Endothelial cell of umbilical vein (primary cell): Measurements from ENCODE around the gene KBTBD6. TPM values are rescaled to one million over a fixed set of nuclear protein-coding genes. Genes with fewer than 3 reads are reported as not detected.

Experiments used
- BruUV-seq: library from RNA; stranded (reverse); fragments of 400-500 nt; replicated peaks from 2 replicates; lab custom pipeline; 2021; lab: Mats Ljungman, UMichigan
- CTCF ChIA-PET: fragments of 300-600, 350-600 bp; sonication (Branson Sonifier 250); formaldehyde crosslinking; loops from one replicate; lab custom pipeline; 2021; ENCODE audit warnings: antibody characterized with exemption, inconsistent platforms; lab: Charles Lee
- POLR2A ChIA-PET: fragments of 300-600, 350-600 bp; sonication (Branson Sonifier 250); formaldehyde crosslinking; loops from one replicate; lab custom pipeline; 2021; ENCODE audit warnings: antibody characterized with exemption, inconsistent platforms; lab: Charles Lee
- DNase-seq: peaks from one replicate; pipeline ENCODE4 v3.0.0-alpha.2; 2011; ENCODE audit warnings: low read depth, low spot score
- FAIRE-seq: peaks from 2 replicates; lab custom pipeline; 2011; peaks lifted over from hg19 to GRCh38; lab: Jason Lieb, UNC
- H2AFZ ChIP-seq: 2 replicates; pipeline ENCODE4 v1.6.0; 2012; ENCODE audit warnings: low read depth, low read length, control low read depth, inconsistent platforms
- H3K27ac ChIP-seq: 2 replicates; pipeline ENCODE4 v1.5.1; 2011; ENCODE audit warnings: low read depth, mild to moderate bottlenecking, control low read depth, low read length, moderate library complexity; ENCODE audit not compliant: insufficient read depth
- H3K27me3 ChIP-seq, 2 experiments: 2 replicates each; pipeline versions ENCODE4 v1.6.0 to v1.6.1; 2011; ENCODE audit warnings: low read length in 2 of 2, mixed read lengths in 1 of 2; ENCODE audit not compliant: control insufficient read depth in 2 of 2, insufficient read depth in 2 of 2
- H3K36me3 ChIP-seq, 2 experiments: 2 replicates in 1 of 2; 3 replicates in 1 of 2; pipeline ENCODE4 v1.5.1; 2011; ENCODE audit warnings: low read length in 2 of 2, mild to moderate bottlenecking in 1 of 2, moderate library complexity in 1 of 2; ENCODE audit not compliant: control insufficient read depth in 2 of 2, insufficient read depth in 2 of 2; ENCODE audit errors: extremely low read depth in 1 of 2
- H3K4me1 ChIP-seq: 3 replicates; pipeline ENCODE4 v1.5.1; 2011; ENCODE audit warnings: mild to moderate bottlenecking, low read length; ENCODE audit not compliant: control insufficient read depth, insufficient read depth; ENCODE audit errors: extremely low read depth
- H3K4me2 ChIP-seq: 2 replicates; pipeline ENCODE4 v1.6.1; 2011; ENCODE audit warnings: low read length, control low read depth, mixed read lengths; ENCODE audit not compliant: insufficient read depth
- H3K4me3 ChIP-seq, 3 experiments: fragments of 200-600 bp in 1 of 3; sonication (generic), shearing (Covaris generic) in 1 of 3; replicated peaks in 1 of 3; 2 replicates each; pipeline ENCODE4 v1.5.1; 2011 to 2016; ENCODE audit warnings: control low read depth in 3 of 3, low read length in 3 of 3, mild to moderate bottlenecking in 2 of 3, inconsistent platforms in 1 of 3, low read depth in 1 of 3, moderate library complexity in 1 of 3; ENCODE audit not compliant: insufficient read depth in 1 of 3
- H3K79me2 ChIP-seq: 2 replicates; pipeline ENCODE4 v1.6.0; 2012; ENCODE audit warnings: low read length, inconsistent platforms; ENCODE audit not compliant: control insufficient read depth, insufficient read depth
- H3K9ac ChIP-seq: replicated peaks from 2 replicates; pipeline ENCODE3; 2011; ENCODE audit warnings: low read length, control low read depth; ENCODE audit not compliant: insufficient read depth; ENCODE audit errors: extremely low read depth
- H3K9me1 ChIP-seq: replicated peaks from 3 replicates; pipeline ENCODE4 v1.6.0; 2011; ENCODE audit warnings: mild to moderate bottlenecking, low read length; ENCODE audit not compliant: control insufficient read depth, insufficient read depth; ENCODE audit errors: extremely low read depth
- H3K9me3 ChIP-seq: replicated peaks from 2 replicates; pipeline ENCODE4 v1.5.1; 2012; ENCODE audit warnings: low read length, inconsistent platforms; ENCODE audit not compliant: control insufficient read depth, insufficient read depth
- H4K20me1 ChIP-seq: replicated peaks from 2 replicates; pipeline ENCODE3; 2011; ENCODE audit warnings: mild to moderate bottlenecking, low read length; ENCODE audit not compliant: control insufficient read depth, insufficient read depth; ENCODE audit errors: extremely low read depth
- CTCF ChIP-seq, 2 donors: IDR thresholded peaks; 1 replicate in 1 of 2; 2 replicates in 1 of 2; pipeline ENCODE4 v1.5.1; 2011; ENCODE audit warnings: low read length in 2 of 2, mild to moderate bottlenecking in 2 of 2, moderate library complexity in 2 of 2, control low read depth in 1 of 2, inconsistent platforms in 1 of 2, low read depth in 1 of 2; ENCODE audit not compliant: insufficient read depth in 1 of 2; ENCODE audit errors: extremely low read depth in 1 of 2
- EZH2 ChIP-seq: IDR thresholded peaks from 2 replicates; pipeline ENCODE4 v1.6.1; 2012; ENCODE audit warnings: borderline replicate concordance, low read depth, mild to moderate bottlenecking, moderate library complexity, low read length, inconsistent platforms; ENCODE audit not compliant: severe bottlenecking
- FOS ChIP-seq: IDR thresholded peaks from 2 replicates; pipeline ENCODE4 v1.6.1; 2011; ENCODE audit warnings: mild to moderate bottlenecking, low read length, moderate library complexity, borderline replicate concordance; ENCODE audit not compliant: insufficient read depth
- GATA2 ChIP-seq: IDR thresholded peaks from 2 replicates; pipeline ENCODE4 v1.7.0; 2011; ENCODE audit warnings: low read depth, mild to moderate bottlenecking, moderate library complexity, mixed read lengths, low read length; ENCODE audit not compliant: insufficient read length, insufficient read depth
- JUN ChIP-seq: IDR thresholded peaks from 2 replicates; pipeline ENCODE4 v1.6.1; 2011; ENCODE audit warnings: borderline replicate concordance, low read depth; ENCODE audit not compliant: insufficient read length, insufficient read depth
- MYC ChIP-seq: IDR thresholded peaks from one replicate; pipeline ENCODE4 v1.6.1; 2011; ENCODE audit warnings: mild to moderate bottlenecking, low read depth, low read length
- POLR2A ChIP-seq: IDR thresholded peaks from 2 replicates; pipeline ENCODE4 v1.6.1; 2012; ENCODE audit warnings: low read depth, mild to moderate bottlenecking, control low read depth, low read length
- POLR2AphosphoS5 ChIP-seq: IDR thresholded peaks from 2 replicates; pipeline ENCODE4 v1.6.1; 2012; ENCODE audit warnings: low read depth, mild to moderate bottlenecking, control low read depth, low read length, moderate library complexity; ENCODE audit not compliant: insufficient read depth
- dilution Hi-C: fragments of 300-500 bp; cut with MboI; formaldehyde crosslinking; loops from one replicate; pipeline ENCODE4 v1.15.0; 2019; ENCODE audit warnings: low sequenced_read_pairs; ENCODE audit not compliant: extremely low pct_ligation_motif_present
- intact Hi-C: fragments of 100-400 bp; cut with micrococcal nuclease; formaldehyde crosslinking; loops from one replicate; pipeline ENCODE4 v1.10.0; 2022
- polyA plus RNA-seq, 4 experiments: library from polyadenylated mRNA; depleted of rRNA in 3 of 4; stranded (reverse) in 3 of 4; unstranded in 1 of 4; fragments of >200 nt; gene quantifications; 2 replicates each; pipeline versions ENCODE4 v1.2.1 to v1.2.3, GENCODE V29; 2011 to 2012; ENCODE audit warnings: missing spikeins in 1 of 4
- total RNA-seq: library from RNA; stranded (reverse); gene quantifications from 2 replicates; pipeline ENCODE4 v1.2.3, GENCODE V29; 2021
- TF ChIP-seq, protein P1 (sequence below): IDR thresholded peaks from 2 replicates; pipeline ENCODE4 v1.6.1; 2011; ENCODE audit not compliant: insufficient read depth, insufficient read length

Gene KBTBD6
- total and polyA plus RNA-seq, 2 donors (not counting 3 experiments of a cell fraction or from before 2014, with no cell fraction given) = 2.6 to 6.6 TPM

GRCh38 chr13:41162151-41162550, 29.5 kb upstream of the KBTBD6 start:
- H3K9me3 ChIP-seq = no peaks in the 10 kb centered on the region
- no peaks in the 10 kb centered on the region for H3K9me1 ChIP-seq
- H3K27ac ChIP-seq = no peak overlapping the region
- H3K4me1 ChIP-seq = no peaks in the 10 kb centered on the region
- no peak overlapping the region for H3K4me3 ChIP-seq
- H4K20me1 ChIP-seq = no peaks in the 10 kb centered on the region
- FAIRE-seq (no peak), DNase-seq (no peak)
- no peaks in the 10 kb centered on the region for H3K79me2 ChIP-seq
- dilution Hi-C loops = no loop called here
- ChIA-PET CTCF (no interaction called here), POLR2A (no interaction called here)
- no peak overlapping the region for H2AFZ ChIP-seq
- no TSS peak for BruUV-seq
- no peak overlapping the region for H3K4me2 ChIP-seq
- intact Hi-C loops = no loop called here
- H3K9ac ChIP-seq = no peak overlapping the region
- no peaks in the 10 kb centered on the region for H3K27me3 ChIP-seq
- no peaks in the 10 kb centered on the region for H3K36me3 ChIP-seq
- TF ChIP-seq JUN (no peak), MYC (no peak), CTCF (IDR thresholded peaks at IDR 0.05; ENCODE audit: extremely low read depth in 1 of 2, insufficient read depth in 1 of 2, low read depth in 1 of 2, low read length in 2 of 2) (no peak), GATA2 (no peak), POLR2A (no peak), POLR2AphosphoS5 (no peak), EZH2 (no peak), FOS (no peak)
- TF ChIP-seq, protein P1, sequence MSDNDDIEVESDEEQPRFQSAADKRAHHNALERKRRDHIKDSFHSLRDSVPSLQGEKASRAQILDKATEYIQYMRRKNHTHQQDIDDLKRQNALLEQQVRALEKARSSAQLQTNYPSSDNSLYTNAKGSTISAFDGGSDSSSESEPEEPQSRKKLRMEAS = no peak
